Neuronal stem cell (in vitro differentiated cells): Measurements from ENCODE around the gene CTSW.

ENCODE experiments used
- DNase-seq: peaks from one replicate; pipeline ENCODE4 v3.0.0-alpha.2; 2013; ENCODE audit warnings: low spot score
- H2AFZ ChIP-seq: one replicate; pipeline ENCODE4 v1.6.1; 2013; ENCODE audit warnings: mild to moderate bottlenecking, low read length, inconsistent platforms
- H2AK5ac ChIP-seq: 2 replicates; pipeline ENCODE4 v1.6.1; 2013; ENCODE audit warnings: low read depth, mild to moderate bottlenecking, inconsistent platforms, low read length, moderate library complexity, mixed read lengths
- H2BK120ac ChIP-seq: 2 replicates; pipeline ENCODE4 v1.6.1; 2013; ENCODE audit warnings: low read depth, mild to moderate bottlenecking, inconsistent platforms, low read length, moderate library complexity, mixed read lengths
- H2BK12ac ChIP-seq: one replicate; pipeline ENCODE4 v1.6.1; 2013; ENCODE audit warnings: low read length, inconsistent platforms
- H2BK15ac ChIP-seq: 2 replicates; pipeline ENCODE4 v1.6.1; 2013; ENCODE audit warnings: mild to moderate bottlenecking, low read length, inconsistent platforms, mixed read lengths
- H2BK5ac ChIP-seq: one replicate; pipeline ENCODE4 v1.6.1; 2013; ENCODE audit warnings: inconsistent platforms, mild to moderate bottlenecking, low read length, moderate library complexity
- H3K14ac ChIP-seq: one replicate; pipeline ENCODE4 v1.6.1; 2013; ENCODE audit warnings: low read length, inconsistent platforms
- H3K18ac ChIP-seq: 2 replicates; pipeline ENCODE4 v1.6.1; 2013; ENCODE audit warnings: low read length, inconsistent platforms
- H3K23ac ChIP-seq: 2 replicates; pipeline ENCODE4 v1.6.1; 2013; ENCODE audit warnings: low read depth, mild to moderate bottlenecking, mixed read lengths, low read length, inconsistent platforms; ENCODE audit not compliant: poor library complexity
- H3K27ac ChIP-seq: replicated peaks from 3 replicates; pipeline ENCODE4 v1.5.1; 2013; ENCODE audit warnings: low read length, inconsistent platforms
- H3K27me3 ChIP-seq, 3 experiments: 2 replicates each; pipeline ENCODE4 v1.6.1; 2013; ENCODE audit warnings: low read length in 3 of 3, mild to moderate bottlenecking in 2 of 3, inconsistent platforms in 1 of 3, low read depth in 1 of 3, mixed read lengths in 1 of 3, moderate library complexity in 1 of 3; ENCODE audit not compliant: control insufficient read depth in 3 of 3, insufficient read depth in 3 of 3
- H3K36me3 ChIP-seq, 2 donors: replicated peaks in 1 of 2; 2 replicates each; pipeline ENCODE4 v1.6.1; 2013; ENCODE audit warnings: low read length in 2 of 2; ENCODE audit not compliant: control insufficient read depth in 2 of 2, insufficient read depth in 2 of 2
- H3K4ac ChIP-seq: 2 replicates; pipeline ENCODE4 v1.6.1; 2013; ENCODE audit warnings: inconsistent platforms, mild to moderate bottlenecking, low read length, moderate library complexity
- H3K4me1 ChIP-seq, 2 donors: 1 replicate in 1 of 2; 2 replicates in 1 of 2; pipeline ENCODE4 v1.6.1; 2013; ENCODE audit warnings: low read length in 2 of 2, low read depth in 1 of 2; ENCODE audit not compliant: control insufficient read depth in 2 of 2, insufficient read depth in 1 of 2
- H3K4me2 ChIP-seq: one replicate; pipeline ENCODE4 v1.6.1; 2013; ENCODE audit warnings: mild to moderate bottlenecking, low read length, inconsistent platforms; ENCODE audit not compliant: insufficient read depth, poor library complexity, severe bottlenecking
- H3K4me3 ChIP-seq, 2 donors: 2 replicates each; pipeline ENCODE4 v1.5.1; 2013; ENCODE audit warnings: low read length in 2 of 2, mild to moderate bottlenecking in 2 of 2, inconsistent platforms in 1 of 2, moderate library complexity in 1 of 2
- H3K79me1 ChIP-seq: one replicate; pipeline ENCODE4 v1.6.1; 2013; ENCODE audit warnings: low read depth, mild to moderate bottlenecking, inconsistent platforms, low read length, moderate library complexity
- H3K9ac ChIP-seq: one replicate; pipeline ENCODE4 v1.6.1; 2013; ENCODE audit warnings: mild to moderate bottlenecking, low read depth, low read length, inconsistent platforms; ENCODE audit not compliant: poor library complexity
- H3K9me3 ChIP-seq, 2 donors: replicated peaks in 1 of 2; 2 replicates each; pipeline versions ENCODE3 to v1.6.1; 2013; ENCODE audit warnings: low read length in 2 of 2, mild to moderate bottlenecking in 2 of 2, inconsistent platforms in 1 of 2, low read depth in 1 of 2, mixed read lengths in 1 of 2, moderate library complexity in 1 of 2; ENCODE audit not compliant: control insufficient read depth in 2 of 2, insufficient read depth in 1 of 2
- H4K8ac ChIP-seq: one replicate; pipeline ENCODE4 v1.6.1; 2013; ENCODE audit warnings: low read depth, mild to moderate bottlenecking, inconsistent platforms, low read length, moderate library complexity
- H4K91ac ChIP-seq: one replicate; pipeline ENCODE4 v1.6.1; 2013; ENCODE audit warnings: low read length, low read depth, mild to moderate bottlenecking, inconsistent platforms; ENCODE audit not compliant: poor library complexity
- WGBS, 2 donors: extraction: QIAGEN DNeasy Blood & Tissue Kit; methylation state at CpG; one replicate each; pipeline ENCODE4 v1.1.7; 2013; ENCODE audit warnings: missing lambda C conversion rate in 2 of 2, mixed read lengths in 1 of 2; ENCODE audit not compliant: insufficient read length in 2 of 2, insufficient replicate concordance in 1 of 2; ENCODE audit errors: extremely low coverage in 2 of 2; 5-methylcytosine and 5-hydroxymethylcytosine counted together

CTSW gene

GRCh38 chr11:65919141-65919572 lies 39.5 kb downstream of the CTSW start, which contains the start of gene DRAP1:
Gene DRAP1 (plus strand): TSS chr11:65919426. CDS start chr11:65919502, 76 bp downstream.
- H3K4ac ChIP-seq, result no peak within 1 kb of the TSS
- peaks cover 22% of the 10 kb centered on the region for H3K79me1 ChIP-seq
- peak within 1 kb of the TSS; percentile 74 for H2BK15ac ChIP-seq
- peak within 1 kb of the TSS; percentile 97 for H3K18ac ChIP-seq
- H2AK5ac ChIP-seq, result peak within 1 kb of the TSS; percentile 66
- H3K36me3 ChIP-seq, result peaks cover 20 to 44% of the 10 kb centered on the region in 2 donors
- H2BK120ac ChIP-seq, result peak within 1 kb of the TSS; percentile 72
- H3K4me2 ChIP-seq, result peak within 1 kb of the TSS; percentile 98
- H3K4me3 ChIP-seq, result peak within 1 kb of the TSS; percentile 95 to 100
- H3K27me3 ChIP-seq, result no peaks in the 10 kb centered on the region
- H4K91ac ChIP-seq, result no peak within 1 kb of the TSS
- H2BK12ac ChIP-seq, result peak within 1 kb of the TSS; percentile 86
- peak within 1 kb of the TSS; percentile 91 for H3K14ac ChIP-seq
- peaks cover 0 to 2% of the 10 kb centered on the region in 2 donors for H3K9me3 ChIP-seq
- H4K8ac ChIP-seq, result no peak within 1 kb of the TSS
- H2AFZ ChIP-seq, result peak within 1 kb of the TSS; percentile 98
- H3K9ac ChIP-seq, result peak within 1 kb of the TSS; percentile 97
- peaks cover 16 to 17% of the 10 kb centered on the region in 2 donors for H3K4me1 ChIP-seq
- H3K27ac ChIP-seq, result no peak within 1 kb of the TSS
- DNase-seq, result peak; percentile 98
- H3K23ac ChIP-seq, result peak within 1 kb of the TSS; percentile 97
- WGBS, 2 donors, result no CpG with 5 or more reads among the region's 59 CpGs
- peak within 1 kb of the TSS; percentile 93 for H2BK5ac ChIP-seq

DNA sequence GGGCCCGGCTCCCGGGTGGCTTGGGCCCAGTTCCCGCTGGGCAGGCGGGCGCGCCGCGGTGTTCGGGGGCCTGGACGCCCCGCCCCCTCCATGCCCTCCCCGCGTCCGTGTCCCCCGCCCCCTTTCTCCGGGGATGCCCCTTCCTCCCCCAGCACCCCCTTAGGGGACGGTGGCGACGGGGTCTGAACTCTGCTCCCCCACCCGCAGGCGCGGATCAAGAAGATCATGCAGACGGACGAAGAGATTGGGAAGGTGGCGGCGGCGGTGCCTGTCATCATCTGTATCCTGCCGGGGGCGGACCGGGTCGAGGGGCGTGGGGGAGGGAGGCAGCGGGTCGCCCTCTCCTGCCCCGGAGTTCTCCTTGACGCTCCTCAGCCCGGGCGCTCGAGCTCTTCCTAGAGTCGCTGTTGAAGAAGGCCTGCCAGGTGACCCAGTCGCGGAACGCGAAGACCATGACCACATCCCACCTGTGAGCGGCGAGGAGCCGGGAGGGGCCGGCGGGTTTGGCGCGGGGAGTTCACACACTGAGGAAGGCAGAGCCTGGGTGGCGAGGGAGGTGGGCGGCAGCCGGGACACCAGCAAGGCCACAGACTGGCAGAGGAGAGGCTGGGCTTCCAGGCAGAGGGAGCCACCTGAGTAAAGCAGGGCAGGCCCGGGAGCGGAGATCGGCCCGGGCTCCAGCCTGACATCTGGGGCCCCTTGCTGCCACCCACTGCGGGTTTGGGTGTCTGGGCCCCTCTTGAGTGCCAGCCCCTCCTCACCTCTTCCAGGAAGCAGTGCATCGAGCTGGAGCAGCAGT lies 40.1 kb downstream of the CTSW start:
- peak overlapping the region; percentile 90 to 95 for H3K4me3 ChIP-seq
- peak overlapping the region; percentile 89 for H3K14ac ChIP-seq
- peak overlapping the region; percentile 98 for H3K4me2 ChIP-seq
- peak overlapping the region; percentile 97 for H3K23ac ChIP-seq
- H3K18ac ChIP-seq, result peak overlapping the region; percentile 94
- peak overlapping the region; percentile 98 for H2AFZ ChIP-seq
- no peak overlapping the region for H2BK5ac ChIP-seq
- no peak overlapping the region for H2BK12ac ChIP-seq
- DNase-seq, result no peak
- H2BK15ac ChIP-seq, result peak overlapping the region; percentile 49
- H2BK120ac ChIP-seq, result peak overlapping the region; percentile 72
- peaks cover 0 to 2% of the 10 kb centered on the region in 2 donors for H3K9me3 ChIP-seq
- H3K27me3 ChIP-seq, result no peaks in the 10 kb centered on the region
- no peak overlapping the region for H3K4ac ChIP-seq
- H3K4me1 ChIP-seq, result peaks cover 16 to 17% of the 10 kb centered on the region in 2 donors
- H3K36me3 ChIP-seq, result peaks cover 20 to 46% of the 10 kb centered on the region in 2 donors
- no peak overlapping the region for H4K8ac ChIP-seq
- H3K79me1 ChIP-seq, result peaks cover 22% of the 10 kb centered on the region
- no peak overlapping the region for H3K27ac ChIP-seq
- no peak overlapping the region for H4K91ac ChIP-seq
- peak overlapping the region; percentile 94 for H3K9ac ChIP-seq
- peak overlapping the region; percentile 21 for H2AK5ac ChIP-seq
- WGBS, 2 donors, result no CpG with 5 or more reads among the region's 60 CpGs

GRCh38 chr11:65920372-65920802 lies 40.8 kb downstream of the CTSW start:
- Histone ChIP-seq H2BK5ac (no peak overlapping the region), H3K4me1 (peaks cover 16 to 17% of the 10 kb centered on the region in 2 donors), H3K27me3 (no peaks in the 10 kb centered on the region), H3K14ac (no peak overlapping the region), H3K79me1 (peaks cover 22% of the 10 kb centered on the region), H3K18ac (no peak overlapping the region), H2BK120ac (peak overlapping the region; percentile 72), H4K91ac (no peak overlapping the region), H3K23ac (peak overlapping the region; percentile 97), H2BK12ac (peak overlapping the region; percentile 58), H3K36me3 (peaks cover 21 to 46% of the 10 kb centered on the region in 2 donors), H2AK5ac (peak overlapping the region; percentile 10), H4K8ac (no peak overlapping the region), H2BK15ac (no peak overlapping the region), H3K4me3 (peak overlapping the region; percentile 90 to 95), H3K9ac (peak overlapping the region; percentile 94), H3K4me2 (peak overlapping the region; percentile 98), H3K9me3 (no peaks in the 10 kb centered on the region), H3K27ac (no peak overlapping the region), H3K4ac (no peak overlapping the region), H2AFZ (no peak overlapping the region)
- DNase-seq, result no peak
- WGBS, 2 donors, result no CpG with 5 or more reads among the region's 15 CpGs

DNA sequence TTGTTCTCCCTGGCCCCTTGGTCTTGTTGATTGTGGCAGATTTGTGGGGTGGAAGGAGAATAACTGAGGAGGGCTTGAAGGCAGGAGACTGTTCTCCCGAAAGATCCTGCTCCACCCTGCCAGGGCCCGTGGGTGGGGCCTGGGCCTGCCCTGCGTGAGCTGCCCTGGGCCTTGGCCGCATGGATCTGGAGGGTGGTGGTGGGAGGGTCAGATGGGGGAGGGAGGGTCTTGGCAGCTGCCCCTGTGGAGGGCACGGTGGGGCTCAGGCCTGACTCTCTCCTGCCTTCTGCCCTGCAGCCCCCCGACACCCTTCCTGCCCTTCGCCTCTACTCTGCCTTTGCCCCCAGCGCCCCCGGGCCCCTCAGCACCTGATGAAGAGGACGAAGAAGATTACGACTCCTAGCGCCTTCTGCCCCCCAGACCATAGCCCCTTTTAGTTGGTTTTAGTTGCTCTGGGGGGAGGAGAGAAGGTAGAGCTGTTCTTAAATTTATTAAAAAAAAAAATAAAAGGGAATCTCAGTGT lies 41.5 kb downstream of the CTSW start:
- peak overlapping the region in 1 of 2 donors; percentile 90 for H3K4me3 ChIP-seq
- no CpG with 5 or more reads among the region's 12 CpGs for WGBS, 2 donors

More for the DNA sequence above, 41.5 kb downstream of the CTSW start:
- no peak overlapping the region for H3K9ac ChIP-seq
- no peak overlapping the region for H3K23ac ChIP-seq
- H2BK120ac ChIP-seq, result no peak overlapping the region
- peak overlapping the region; percentile 14 for H2AK5ac ChIP-seq
- H3K79me1 ChIP-seq, result peaks cover 22% of the 10 kb centered on the region
- H3K27me3 ChIP-seq, result no peaks in the 10 kb centered on the region
- H3K14ac ChIP-seq, result no peak overlapping the region
- no peaks in the 10 kb centered on the region for H3K9me3 ChIP-seq
- no peak overlapping the region for H2BK5ac ChIP-seq
- peaks cover 16 to 17% of the 10 kb centered on the region in 2 donors for H3K4me1 ChIP-seq
- no peak overlapping the region for H2BK15ac ChIP-seq
- no peak overlapping the region for H2BK12ac ChIP-seq
- no peak overlapping the region for H3K18ac ChIP-seq
- no peak for DNase-seq
- H4K91ac ChIP-seq, result no peak overlapping the region
- no peak overlapping the region for H3K27ac ChIP-seq
- H3K4me2 ChIP-seq, result no peak overlapping the region
- H3K36me3 ChIP-seq, result peaks cover 23 to 46% of the 10 kb centered on the region in 2 donors
- no peak overlapping the region for H4K8ac ChIP-seq
- H3K4ac ChIP-seq, result no peak overlapping the region
- no peak overlapping the region for H2AFZ ChIP-seq
